ENCODE measurements around the gene SLC9C2. TPM values are rescaled to one million over a fixed set of nuclear protein-coding genes. Genes with fewer than 3 reads are reported as not detected.
"Not testable (repeated sequence)": the region's sequence is repeated elsewhere in the genome, so short reads cannot be mapped to it uniquely, and the experiment has no call there.

SLC9C2 gene
- polyA plus RNA-seq (ENCODE audit: insufficient read depth in 1 of 5, insufficient read length in 5 of 5, low replicate concordance in 1 of 5): under 1 TPM; 0.09 to 0.51 (median 0.27) TPM
- long read RNA-seq, donor 1: 0 reads
- long read RNA-seq, donor 2: 0 reads
- long read RNA-seq, donor 3: 0 reads
- long read RNA-seq, donor 4: 0 reads
- long read RNA-seq, donor 5: 0 reads
- long read RNA-seq, donor 6: 0 reads
- long read RNA-seq, donor 7: 0 reads
- long read RNA-seq, donor 8: 0 reads

GRCh38 chr1:173603056-173603591 is at the start of gene SLC9C2:
Gene SLC9C2, minus strand, starts transcription at chr1:173603072. Its CDS starts 1,296 bp downstream, at chr1:173601776.
- peak; percentile 14 to 23 for DNase-seq

DNA sequence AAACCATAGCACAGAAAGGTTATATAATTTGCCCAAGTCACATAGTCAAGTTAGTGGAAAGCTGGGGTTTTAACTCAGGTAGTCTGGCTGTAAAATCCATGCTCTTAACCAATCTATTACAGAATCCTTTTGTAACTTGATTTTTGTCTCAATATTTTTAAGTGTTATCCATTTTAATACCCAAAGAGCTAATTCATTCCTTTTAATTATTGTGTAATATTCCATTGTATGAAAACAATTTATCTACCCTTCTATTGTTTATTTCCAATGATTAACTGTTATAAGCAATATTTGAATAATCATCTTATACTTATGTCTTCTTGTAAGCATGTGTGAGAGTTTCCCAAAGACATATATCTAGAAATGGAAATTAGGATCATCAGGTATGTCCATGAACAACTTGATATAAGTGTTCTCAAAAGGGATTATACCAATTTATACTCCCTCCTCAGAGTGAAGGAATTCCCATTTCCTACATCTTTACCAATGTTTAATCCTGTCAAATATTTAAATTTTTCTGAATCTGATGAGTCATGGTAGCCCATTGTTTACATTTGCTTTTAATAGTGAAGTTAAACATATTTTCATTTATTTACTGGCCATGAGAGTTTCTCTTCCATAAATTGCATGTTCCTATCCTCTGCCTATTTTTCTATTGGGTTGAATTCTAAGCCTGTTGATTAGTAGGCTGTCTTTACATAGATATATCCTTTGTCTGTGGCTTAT is 46.2 kb upstream of the SLC9C2 start:
- DNase-seq: no peak

DNA sequence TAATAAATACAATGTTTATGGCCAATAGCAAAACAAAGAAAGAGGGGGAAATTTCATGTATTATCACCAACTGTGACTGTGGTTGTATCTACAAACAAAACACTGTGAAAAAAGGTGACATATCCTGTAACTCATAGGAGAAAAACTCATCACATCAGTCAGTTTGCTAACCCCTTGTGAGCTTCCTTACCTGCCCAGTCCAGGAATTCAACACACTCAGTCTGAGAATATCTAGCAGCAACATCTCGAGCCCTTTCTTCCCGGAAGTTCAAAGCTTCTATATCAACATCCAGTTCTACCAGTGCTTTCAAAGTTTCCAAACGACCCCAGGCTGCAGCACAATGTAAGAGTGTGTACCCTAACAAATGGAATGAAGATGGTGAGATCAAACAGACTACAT is 43.8 kb upstream of the SLC9C2 start:
- DNase-seq: no peak

DNA sequence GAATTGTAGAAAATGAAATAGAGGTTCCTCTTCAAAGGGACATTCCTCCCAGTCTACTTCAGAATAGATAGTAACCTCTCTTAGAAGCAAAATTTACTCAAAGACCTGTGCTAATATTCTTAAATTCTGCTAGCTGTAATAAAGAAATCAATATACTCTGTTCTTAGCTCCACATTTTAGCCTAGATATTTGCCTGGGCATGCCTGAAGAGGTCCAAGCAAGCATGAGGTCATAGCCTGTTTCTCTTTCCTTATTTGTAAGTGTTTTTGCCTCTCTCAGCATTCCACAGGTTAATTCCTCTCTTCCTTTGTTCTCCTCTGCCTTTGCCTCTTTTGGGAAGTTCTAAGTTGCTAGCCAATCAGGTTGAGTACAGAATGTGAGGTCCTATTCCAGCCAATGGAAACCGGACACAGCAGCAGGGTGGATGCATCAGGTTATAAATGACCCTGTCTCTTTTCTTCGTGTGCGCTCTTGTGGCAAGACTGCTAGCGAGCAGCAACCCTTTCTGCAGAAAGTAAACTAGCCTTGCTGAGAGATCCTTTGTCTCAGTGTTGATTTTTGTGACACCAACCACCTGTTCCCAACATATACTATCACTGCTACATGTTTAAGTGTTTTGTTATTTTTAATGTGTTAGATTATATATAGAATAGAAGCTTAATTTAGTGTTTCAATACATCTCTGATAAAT is 39.7 kb upstream of the SLC9C2 start:
- DNase-seq: not testable (repeated sequence)

DNA sequence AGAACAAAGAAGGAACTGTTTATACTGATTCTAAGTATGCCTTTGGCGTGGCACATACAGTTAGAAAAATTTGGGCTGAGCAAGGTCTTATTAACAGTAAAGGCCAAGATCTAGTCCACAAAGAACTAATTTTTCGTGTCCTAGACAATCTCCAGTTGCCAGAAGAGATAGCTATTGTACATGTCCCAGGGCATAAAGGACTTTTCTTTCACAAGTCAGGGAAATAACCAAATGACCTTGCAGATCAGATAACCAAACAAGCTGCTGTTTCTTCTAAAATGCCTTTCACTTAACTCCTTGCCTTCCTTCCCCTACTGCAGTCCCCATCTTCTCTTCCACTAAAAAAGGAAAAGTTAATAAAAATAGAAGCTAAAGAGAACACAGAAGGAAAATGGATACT is 36.2 kb upstream of the SLC9C2 start:
- DNase-seq: no peak

DNA sequence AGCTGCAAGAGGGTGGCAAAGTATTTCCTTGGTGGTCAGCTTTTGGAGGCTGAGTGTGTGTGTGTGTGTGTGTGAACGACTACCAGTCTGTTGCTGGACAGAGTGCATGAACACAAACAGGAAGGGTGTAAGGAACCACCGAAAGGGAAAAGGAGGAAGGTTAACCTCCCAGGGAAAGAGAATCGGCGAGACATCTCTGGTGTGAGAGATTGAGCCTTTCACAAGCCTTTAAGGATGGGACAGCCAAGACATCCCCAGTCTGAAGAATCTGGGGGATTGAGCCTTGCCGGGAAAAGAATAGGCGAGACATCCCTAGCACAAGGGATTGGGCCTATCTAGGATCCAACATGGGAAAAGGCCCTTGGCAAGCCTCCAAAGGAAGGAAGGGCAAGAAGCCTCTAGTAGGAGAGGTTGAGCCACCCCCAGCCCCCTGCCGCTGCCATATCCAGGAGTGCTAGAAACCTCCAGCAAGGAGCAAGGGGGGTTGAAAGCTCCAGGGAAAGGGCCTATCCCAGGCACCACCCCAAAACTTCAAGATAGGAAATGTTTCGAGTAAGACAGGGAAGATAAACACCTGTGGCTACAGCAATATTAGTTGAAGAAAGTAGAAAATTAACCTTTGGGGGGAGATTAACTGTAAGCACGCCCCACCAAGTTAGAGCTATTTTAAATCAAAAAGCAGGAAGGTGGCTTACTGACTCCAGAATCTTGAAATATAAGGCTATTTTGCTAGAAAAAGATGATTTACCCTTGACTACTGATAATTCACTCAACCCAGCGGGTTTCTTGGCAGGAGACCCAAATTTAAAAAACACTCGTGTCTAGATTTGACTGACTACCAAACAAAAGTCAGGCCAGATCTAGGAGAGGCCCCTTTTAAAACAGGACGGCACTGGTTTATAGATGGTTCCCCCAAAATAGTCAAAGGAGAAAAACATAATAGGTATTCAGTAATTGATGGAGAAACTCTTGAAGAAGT is 35.5 kb upstream of the SLC9C2 start:
- DNase-seq: no peak

DNA sequence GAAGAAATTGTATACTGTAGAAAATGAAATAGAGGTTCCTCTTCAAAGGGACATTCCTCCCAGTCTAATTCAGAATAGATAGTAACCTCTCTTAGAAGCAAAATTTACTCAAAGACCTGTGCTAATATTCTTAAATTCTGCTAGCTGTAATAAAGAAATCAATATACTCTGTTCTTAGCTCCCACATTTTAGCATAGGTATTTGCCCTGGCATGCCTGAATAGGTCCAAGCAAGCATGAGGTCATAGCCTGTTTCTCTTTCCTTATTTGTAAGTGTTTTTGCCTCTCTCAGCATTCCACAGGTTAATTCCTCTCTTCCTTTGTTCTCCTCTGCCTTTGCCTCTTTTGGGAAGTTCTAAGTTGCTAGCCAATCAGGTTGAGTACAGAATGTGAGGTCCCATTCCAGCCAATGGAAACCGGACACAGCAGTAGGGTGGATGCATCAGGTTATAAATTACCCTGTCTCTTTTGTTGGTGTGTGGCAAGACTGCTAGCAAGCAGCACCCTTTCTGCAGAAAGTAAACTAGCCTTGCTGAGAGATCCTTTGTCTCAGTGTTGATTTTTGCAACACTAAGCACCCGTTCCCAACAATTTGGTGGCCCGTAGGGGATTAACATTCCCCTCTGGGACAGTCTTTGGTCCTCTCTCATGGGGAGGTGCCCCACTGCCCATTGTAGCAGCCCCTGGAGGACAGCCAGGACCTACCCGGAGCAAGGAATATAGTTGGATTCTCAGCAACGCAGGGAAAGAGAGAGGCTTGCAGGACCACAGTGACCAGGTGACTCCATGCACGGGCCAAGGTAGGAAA is 34.6 kb upstream of the SLC9C2 start:
- DNase-seq: not testable (repeated sequence)

DNA sequence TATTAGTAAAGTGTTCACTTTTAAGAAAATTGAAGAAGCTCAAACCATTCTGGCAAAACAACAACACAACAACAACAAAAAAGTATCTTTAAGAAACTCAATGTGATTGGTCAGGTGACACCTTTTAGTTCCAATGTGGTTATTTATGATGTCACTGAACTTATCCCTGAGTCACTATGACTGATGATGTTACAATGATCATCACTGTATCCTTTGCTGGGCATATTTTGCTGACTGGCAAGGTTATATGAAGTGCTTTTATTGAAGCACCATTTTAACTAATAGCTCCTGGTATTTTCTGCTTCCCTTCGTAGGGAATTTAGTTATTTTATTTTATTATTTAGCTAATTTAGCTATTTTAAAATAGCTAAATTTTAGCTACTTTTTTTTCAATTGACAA is 32.2 kb upstream of the SLC9C2 start, which contains the start of gene TEX50:
Gene TEX50, plus strand, starts transcription at position 223 of the 400 bp plus-strand sequence. CDS start 184 bp downstream, outside the sequence.
- DNase-seq: no peak

DNA sequence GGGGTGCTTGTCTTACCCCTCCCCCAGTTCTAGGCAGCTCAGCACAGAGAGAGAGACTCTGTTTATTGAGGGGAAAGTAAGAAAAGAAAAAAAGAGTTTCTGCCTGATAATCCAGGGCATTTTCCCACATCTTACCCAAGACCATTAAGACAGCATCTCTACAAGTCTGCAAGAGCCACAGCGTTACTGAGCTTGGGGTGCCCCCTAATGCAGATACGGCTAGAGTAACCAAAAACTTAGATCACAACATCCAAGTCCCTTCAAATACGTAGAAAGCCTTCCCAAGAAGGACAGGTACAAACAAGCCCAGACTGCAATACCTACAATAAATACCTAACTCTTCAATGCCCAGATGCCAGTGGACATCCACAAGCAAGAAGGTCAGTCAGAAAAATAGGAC is 26.0 kb upstream of the SLC9C2 start:
- no peak for DNase-seq

- no peak for DNase-seq
Measured at GRCh38 chr1:173627269-173627668, 24.4 kb upstream of the SLC9C2 start.

DNA sequence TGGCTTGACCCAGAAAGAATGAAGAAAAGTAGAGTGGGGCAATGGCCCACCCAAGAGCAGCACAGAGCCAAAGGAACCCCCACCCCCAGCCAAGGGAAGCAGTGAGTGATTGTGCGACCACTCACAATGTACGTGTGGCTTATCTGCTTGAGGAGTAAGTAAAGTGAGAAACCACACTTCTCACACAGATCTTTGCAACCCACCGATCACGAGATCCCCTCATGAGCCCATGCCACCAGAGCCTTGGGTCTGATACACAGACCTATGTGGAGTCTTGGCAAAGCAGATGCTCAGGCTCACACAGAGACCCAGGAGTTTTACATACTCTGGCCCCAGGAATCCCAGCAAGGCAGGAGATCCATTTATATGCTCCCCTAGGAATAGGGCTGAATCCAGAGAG is 14.0 kb upstream of the SLC9C2 start:
- no peak for DNase-seq

DNA sequence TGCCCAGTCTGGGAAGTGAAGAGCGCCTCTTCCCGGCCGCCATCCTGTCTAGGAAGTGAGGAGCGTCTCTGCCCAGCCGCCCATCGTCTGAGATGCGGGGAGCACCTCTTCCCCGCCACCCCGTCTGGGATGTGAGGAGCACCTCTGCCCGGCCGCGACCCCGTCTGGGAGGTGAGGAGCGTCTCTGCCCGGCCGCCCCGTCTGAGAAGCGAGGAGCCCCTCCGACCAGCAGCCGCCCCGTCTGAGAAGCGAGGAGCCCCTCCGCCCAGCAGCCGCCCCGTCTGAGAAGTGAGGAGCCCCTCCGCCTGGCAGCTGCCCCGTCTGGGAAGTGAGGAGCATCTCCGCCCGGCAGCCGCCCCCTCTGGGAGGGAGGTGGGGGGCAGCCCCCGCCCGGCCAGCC is 10.2 kb upstream of the SLC9C2 start:
- DNase-seq: not testable (repeated sequence)

- no peak for DNase-seq
Measured at GRCh38 chr1:173608503-173609216, 5.8 kb upstream of the SLC9C2 start.

- DNase-seq: no peak
Measured at GRCh38 chr1:173601588-173601987, 1.3 kb downstream of the SLC9C2 start.

GRCh38 chr1:173596097-173596825 is 6.6 kb downstream of the SLC9C2 start:
- DNase-seq: no peak

DNA sequence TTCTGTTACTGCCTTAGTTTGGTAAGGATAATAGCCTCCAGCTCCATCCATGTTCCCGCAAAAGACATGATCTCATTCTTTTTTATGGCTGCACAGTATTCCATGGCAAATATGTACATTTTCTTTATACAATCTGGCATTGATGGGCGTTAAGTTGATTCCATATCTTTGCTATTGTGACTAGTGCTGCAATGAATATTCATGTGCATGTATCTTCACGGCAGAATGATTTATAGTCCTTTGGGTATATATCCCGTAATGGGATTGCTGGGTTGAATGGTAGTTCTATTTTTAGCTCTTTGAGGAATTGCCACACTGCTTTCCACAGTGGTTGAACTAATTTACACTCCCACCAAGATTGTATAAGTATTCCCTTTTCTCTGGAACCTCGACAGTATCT is 11.7 kb downstream of the SLC9C2 start:
- not testable (repeated sequence) for DNase-seq

GRCh38 chr1:173590557-173590956 is 12.3 kb downstream of the SLC9C2 start:
- no peak for DNase-seq

- no peak for DNase-seq
Measured at GRCh38 chr1:173581383-173582079, 21.3 kb downstream of the SLC9C2 start.

All from right lung (tissue), 10 donors.